ENCODE measurements around the gene HRH1.

DNA sequence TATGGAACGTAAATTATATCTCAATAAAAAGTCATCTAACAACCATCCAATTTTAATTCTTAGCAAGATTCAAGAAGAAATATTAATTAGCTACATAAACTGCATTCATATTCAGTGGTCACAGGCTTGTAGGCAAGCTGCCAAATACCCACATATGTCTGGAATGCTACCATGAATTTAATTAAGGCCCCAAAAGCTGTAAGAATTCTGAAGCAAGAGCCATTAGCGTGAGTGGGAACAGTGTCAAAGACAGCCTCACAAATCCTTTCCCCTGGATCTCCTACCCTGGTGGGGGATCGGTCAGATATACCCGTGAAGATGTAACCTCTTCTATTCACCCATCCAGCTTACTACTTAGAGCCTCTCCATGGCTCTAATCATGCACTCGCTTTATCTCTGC is 157.9 kb downstream of the HRH1 start:
- no peak for TF ChIP-seq EZH2 (IDR thresholded peaks at IDR 0.05; ENCODE audit: insufficient read depth, low read length)
- TF ChIP-seq, protein P1, sequence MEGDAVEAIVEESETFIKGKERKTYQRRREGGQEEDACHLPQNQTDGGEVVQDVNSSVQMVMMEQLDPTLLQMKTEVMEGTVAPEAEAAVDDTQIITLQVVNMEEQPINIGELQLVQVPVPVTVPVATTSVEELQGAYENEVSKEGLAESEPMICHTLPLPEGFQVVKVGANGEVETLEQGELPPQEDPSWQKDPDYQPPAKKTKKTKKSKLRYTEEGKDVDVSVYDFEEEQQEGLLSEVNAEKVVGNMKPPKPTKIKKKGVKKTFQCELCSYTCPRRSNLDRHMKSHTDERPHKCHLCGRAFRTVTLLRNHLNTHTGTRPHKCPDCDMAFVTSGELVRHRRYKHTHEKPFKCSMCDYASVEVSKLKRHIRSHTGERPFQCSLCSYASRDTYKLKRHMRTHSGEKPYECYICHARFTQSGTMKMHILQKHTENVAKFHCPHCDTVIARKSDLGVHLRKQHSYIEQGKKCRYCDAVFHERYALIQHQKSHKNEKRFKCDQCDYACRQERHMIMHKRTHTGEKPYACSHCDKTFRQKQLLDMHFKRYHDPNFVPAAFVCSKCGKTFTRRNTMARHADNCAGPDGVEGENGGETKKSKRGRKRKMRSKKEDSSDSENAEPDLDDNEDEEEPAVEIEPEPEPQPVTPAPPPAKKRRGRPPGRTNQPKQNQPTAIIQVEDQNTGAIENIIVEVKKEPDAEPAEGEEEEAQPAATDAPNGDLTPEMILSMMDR (IDR thresholded peaks at IDR 0.05; ENCODE audit: insufficient read depth, low read depth, low read length) = no peak

All from astrocyte (in vitro differentiated cells and primary cell).